ENCODE results near the gene CARD14.
"Not testable (repeated sequence)": the region's sequence is repeated elsewhere in the genome, so short reads cannot be mapped to it uniquely, and the experiment has no call there.

The CARD14 gene

DNA sequence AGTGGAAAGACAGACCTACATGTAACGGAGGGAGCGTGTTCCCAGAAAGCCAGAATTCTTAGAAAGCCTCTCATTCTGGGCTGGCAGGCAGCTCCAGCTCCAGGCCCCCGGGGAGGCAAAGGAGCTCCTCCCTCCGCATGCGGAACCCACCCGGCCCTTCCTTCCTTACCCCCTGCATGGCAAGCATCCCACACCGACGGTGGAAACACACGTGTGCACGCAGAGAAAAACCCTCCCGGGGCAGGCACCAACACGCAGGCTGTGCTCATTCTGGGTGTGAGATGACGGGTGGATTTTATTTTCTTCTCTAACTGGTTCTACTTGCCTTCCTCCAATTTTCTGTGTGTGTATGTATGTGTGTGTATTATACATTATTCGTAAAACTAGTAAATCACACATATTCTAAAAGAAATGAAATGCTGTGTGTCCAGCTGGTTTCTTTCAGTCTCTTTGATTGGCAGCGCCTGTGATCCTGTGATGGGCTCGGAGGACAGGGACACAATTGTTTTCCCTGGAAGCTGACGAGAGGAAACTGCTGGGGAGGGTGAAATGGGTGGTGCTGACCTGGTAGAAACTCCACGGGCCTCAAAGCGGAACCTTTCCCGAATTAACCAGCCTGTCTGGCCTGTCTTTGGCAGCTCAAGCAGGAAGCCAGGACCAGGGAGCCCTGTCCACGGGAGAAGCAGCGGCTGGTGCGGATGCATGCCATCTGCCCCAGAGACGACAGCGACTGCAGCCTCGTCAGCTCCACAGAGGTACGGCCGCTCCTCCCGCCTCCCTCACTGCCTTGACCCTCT, 22.2 kb downstream of the CARD14 start:
- Histone ChIP-seq H3K27ac (ENCODE audit: low read depth in 2 of 2, low read length in 2 of 2) (no peak overlapping the region), H3K36me3 (ENCODE audit: control insufficient read depth in 2 of 2, insufficient read depth in 2 of 2, low read length in 2 of 2) (no peaks in the 10 kb centered on the region), H3K4me1 (ENCODE audit: control insufficient read depth in 2 of 2, insufficient read depth in 2 of 2, low read length in 2 of 2) (peaks cover 0 to 3% of the 10 kb centered on the region in 2 donors), H3K9ac (ENCODE audit: low read depth in 1 of 2, low read length in 2 of 2) (no peak overlapping the region), H3K4me3 (ENCODE audit: low read length in 2 of 2) (no peak overlapping the region), H3K9me3 (ENCODE audit: control insufficient read depth in 2 of 2, low read length in 2 of 2) (no peaks in the 10 kb centered on the region), H3K27me3 (ENCODE audit: control insufficient read depth in 2 of 2, insufficient read depth in 2 of 2, low read length in 2 of 2) (peaks cover 0 to 4% of the 10 kb centered on the region in 2 donors)

DNA sequence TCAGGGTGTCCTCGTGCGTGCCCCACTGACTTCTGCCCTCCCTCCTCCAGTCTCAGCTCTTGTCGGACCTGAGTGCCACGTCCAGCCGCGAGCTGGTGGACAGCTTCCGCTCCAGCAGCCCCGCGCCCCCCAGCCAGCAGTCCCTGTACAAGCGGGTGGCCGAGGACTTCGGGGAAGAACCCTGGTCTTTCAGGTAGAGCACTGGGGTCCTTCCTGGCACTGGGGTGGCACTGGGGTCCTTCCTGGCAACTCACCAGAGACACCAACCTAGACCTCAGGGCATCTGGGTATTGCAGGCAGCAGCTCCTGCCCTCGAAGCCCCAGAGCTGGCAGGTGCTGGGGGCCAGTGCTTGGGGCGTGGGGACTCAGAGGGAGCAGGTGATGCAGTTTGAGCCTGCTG, 25.3 kb downstream of the CARD14 start:
- Histone ChIP-seq H3K4me3 (ENCODE audit: low read length in 2 of 2) (no peak overlapping the region), H3K27me3 (ENCODE audit: control insufficient read depth in 2 of 2, insufficient read depth in 2 of 2, low read length in 2 of 2) (peaks cover 0 to 4% of the 10 kb centered on the region in 2 donors)

DNA sequence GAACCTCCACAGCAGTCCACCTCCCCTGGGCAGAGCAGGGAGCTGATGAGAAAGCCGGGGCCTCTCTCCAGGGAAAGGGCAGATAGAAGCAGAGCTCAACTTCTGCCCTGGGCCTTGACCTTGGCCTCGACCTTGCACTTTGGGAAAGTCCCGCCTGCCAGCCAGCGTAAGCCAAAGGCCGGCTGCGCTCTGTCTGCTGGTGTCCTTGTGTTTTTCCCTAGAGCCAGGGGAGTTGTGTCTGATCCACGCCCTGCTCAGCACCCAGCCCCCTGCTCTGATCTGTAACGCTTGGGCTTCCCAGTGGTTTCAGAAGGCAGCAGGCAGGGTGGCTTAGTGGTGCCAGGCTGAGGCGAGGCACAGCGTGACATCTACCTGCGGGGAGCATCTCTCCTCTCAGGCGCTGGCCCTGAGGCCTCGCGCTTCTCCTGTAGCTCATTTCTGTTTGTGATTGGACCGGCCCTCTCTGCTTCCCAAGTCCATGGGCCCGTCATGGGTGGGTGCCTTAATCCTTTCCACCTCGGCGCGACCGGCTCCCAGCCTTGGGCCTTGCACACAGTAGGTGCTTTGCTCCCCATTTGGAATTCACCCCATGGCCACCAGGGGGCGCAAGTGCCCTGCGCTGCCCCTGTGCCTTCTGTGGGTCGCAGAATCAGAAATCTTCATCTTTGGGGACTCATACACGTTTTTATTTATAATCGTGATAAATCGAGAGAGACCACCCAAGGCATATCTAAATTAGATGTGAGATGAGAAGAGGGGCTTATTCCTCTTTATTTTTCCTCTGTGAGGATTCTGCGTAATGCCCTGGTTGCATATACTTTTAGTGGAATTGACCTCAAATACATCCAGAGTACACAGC, 26.1 kb downstream of the CARD14 start:
- no peaks in the 10 kb centered on the region for H3K4me1 ChIP-seq (ENCODE audit: control insufficient read depth in 2 of 2, insufficient read depth in 2 of 2, low read length in 2 of 2)
- peaks cover 0 to 4% of the 10 kb centered on the region in 2 donors for H3K27me3 ChIP-seq (ENCODE audit: control insufficient read depth in 2 of 2, insufficient read depth in 2 of 2, low read length in 2 of 2)
- H3K9ac ChIP-seq (ENCODE audit: low read depth in 1 of 2, low read length in 2 of 2), result no peak overlapping the region

More for the DNA sequence above, 25.3 kb downstream of the CARD14 start:
- no peak overlapping the region for H3K27ac ChIP-seq (ENCODE audit: low read depth in 2 of 2, low read length in 2 of 2)
- H3K9me3 ChIP-seq (ENCODE audit: control insufficient read depth in 2 of 2, low read length in 2 of 2), result no peaks in the 10 kb centered on the region
- no peaks in the 10 kb centered on the region for H3K4me1 ChIP-seq (ENCODE audit: control insufficient read depth in 2 of 2, insufficient read depth in 2 of 2, low read length in 2 of 2)
- no peak overlapping the region for H3K9ac ChIP-seq (ENCODE audit: low read depth in 1 of 2, low read length in 2 of 2)
- H3K36me3 ChIP-seq (ENCODE audit: control insufficient read depth in 2 of 2, insufficient read depth in 2 of 2, low read length in 2 of 2), result no peaks in the 10 kb centered on the region

DNA sequence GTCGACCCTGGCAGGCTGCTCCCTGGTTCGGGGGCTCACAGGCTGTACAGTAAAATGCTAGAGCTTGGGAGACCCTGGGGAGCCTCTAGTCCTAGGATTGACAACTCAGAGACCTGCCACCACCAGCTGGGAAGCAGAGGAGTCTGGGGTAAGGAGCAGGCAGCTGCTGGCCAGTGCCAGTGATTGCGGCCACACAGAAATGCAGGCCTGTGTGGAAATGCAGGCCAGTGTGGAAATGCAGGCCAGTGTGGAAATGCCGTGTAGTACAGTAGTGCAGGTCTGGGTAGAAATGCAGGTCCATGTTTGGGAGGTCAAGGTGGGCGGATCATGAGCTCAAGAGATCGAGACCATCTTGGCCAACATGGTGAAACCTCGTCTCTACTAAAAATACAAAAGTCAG, 26.8 kb downstream of the CARD14 start:
- Histone ChIP-seq H3K9ac (ENCODE audit: low read depth in 1 of 2, low read length in 2 of 2) (no peak overlapping the region), H3K36me3 (ENCODE audit: control insufficient read depth in 2 of 2, insufficient read depth in 2 of 2, low read length in 2 of 2) (no peaks in the 10 kb centered on the region), H3K4me3 (ENCODE audit: low read length in 2 of 2) (no peak overlapping the region), H3K27me3 (ENCODE audit: control insufficient read depth in 2 of 2, insufficient read depth in 2 of 2, low read length in 2 of 2) (peaks cover 0 to 2% of the 10 kb centered on the region in 2 donors), H3K9me3 (ENCODE audit: control insufficient read depth in 2 of 2, low read length in 2 of 2) (no peaks in the 10 kb centered on the region), H3K27ac (ENCODE audit: low read depth in 2 of 2, low read length in 2 of 2) (no peak overlapping the region), H3K4me1 (ENCODE audit: control insufficient read depth in 2 of 2, insufficient read depth in 2 of 2, low read length in 2 of 2) (no peaks in the 10 kb centered on the region)

More for the DNA sequence above, 26.1 kb downstream of the CARD14 start:
- H3K27ac ChIP-seq (ENCODE audit: low read depth in 2 of 2, low read length in 2 of 2), result no peak overlapping the region
- no peaks in the 10 kb centered on the region for H3K36me3 ChIP-seq (ENCODE audit: control insufficient read depth in 2 of 2, insufficient read depth in 2 of 2, low read length in 2 of 2)
- no peaks in the 10 kb centered on the region for H3K9me3 ChIP-seq (ENCODE audit: control insufficient read depth in 2 of 2, low read length in 2 of 2)
- no peak overlapping the region for H3K4me3 ChIP-seq (ENCODE audit: low read length in 2 of 2)

DNA sequence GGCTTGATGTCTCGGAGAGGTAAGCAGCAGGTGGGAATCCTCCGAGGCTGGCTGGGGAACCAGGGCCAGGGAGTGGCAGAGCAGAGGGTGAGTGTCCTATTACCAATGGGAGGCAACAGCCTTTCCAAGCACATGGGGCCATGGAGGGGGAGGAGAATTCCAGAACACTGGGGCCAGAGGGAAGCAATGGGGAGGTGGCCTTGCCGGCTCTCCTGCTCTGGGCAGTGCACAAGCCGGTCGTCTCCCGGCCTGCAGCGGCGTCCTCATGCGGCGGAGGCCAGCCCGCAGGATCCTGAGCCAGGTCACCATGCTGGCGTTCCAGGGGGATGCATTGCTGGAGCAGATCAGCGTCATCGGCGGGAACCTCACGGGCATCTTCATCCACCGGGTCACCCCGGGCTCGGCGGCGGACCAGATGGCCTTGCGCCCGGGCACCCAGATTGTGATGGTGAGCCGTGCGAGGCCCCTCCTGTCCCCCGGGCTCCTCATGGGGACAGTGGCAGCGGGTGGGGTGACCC, 28.4 kb downstream of the CARD14 start:
- peaks cover 0 to 2% of the 10 kb centered on the region in 2 donors for H3K27me3 ChIP-seq (ENCODE audit: control insufficient read depth in 2 of 2, insufficient read depth in 2 of 2, low read length in 2 of 2)
- no peaks in the 10 kb centered on the region for H3K4me1 ChIP-seq (ENCODE audit: control insufficient read depth in 2 of 2, insufficient read depth in 2 of 2, low read length in 2 of 2)
- H3K9ac ChIP-seq (ENCODE audit: low read depth in 1 of 2, low read length in 2 of 2), result no peak overlapping the region

DNA sequence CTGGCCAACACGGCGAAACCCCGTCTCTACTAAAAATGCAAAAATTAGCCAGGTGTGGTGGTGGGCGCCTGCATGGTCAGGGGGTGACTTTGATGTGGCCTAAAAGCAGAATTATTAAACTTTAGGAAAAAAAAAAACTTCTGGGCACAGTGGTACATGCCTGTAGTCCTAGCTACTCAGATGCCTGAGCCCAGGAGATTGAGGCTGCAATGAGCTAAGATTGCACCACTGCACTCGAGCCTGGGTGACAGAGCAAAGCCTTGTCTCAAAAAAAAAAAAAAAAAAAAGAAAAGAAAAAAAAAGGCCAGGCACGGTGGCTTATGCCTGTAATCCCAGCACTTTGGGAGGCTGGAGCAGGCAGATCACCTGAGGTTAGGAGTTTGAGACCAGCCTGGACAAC, 29.5 kb downstream of the CARD14 start:
- not testable (repeated sequence) for H3K4me1 ChIP-seq (ENCODE audit: control insufficient read depth in 2 of 2, insufficient read depth in 2 of 2, low read length in 2 of 2); H3K36me3 ChIP-seq (ENCODE audit: control insufficient read depth in 2 of 2, insufficient read depth in 2 of 2, low read length in 2 of 2); H3K27ac ChIP-seq (ENCODE audit: low read depth in 2 of 2, low read length in 2 of 2); H3K4me3 ChIP-seq (ENCODE audit: low read length in 2 of 2); H3K9ac ChIP-seq (ENCODE audit: low read depth in 1 of 2, low read length in 2 of 2); H3K27me3 ChIP-seq (ENCODE audit: control insufficient read depth in 2 of 2, insufficient read depth in 2 of 2, low read length in 2 of 2); H3K9me3 ChIP-seq (ENCODE audit: control insufficient read depth in 2 of 2, low read length in 2 of 2)

More for the DNA sequence above, 28.4 kb downstream of the CARD14 start:
- no peak overlapping the region for H3K27ac ChIP-seq (ENCODE audit: low read depth in 2 of 2, low read length in 2 of 2)
- H3K4me3 ChIP-seq (ENCODE audit: low read length in 2 of 2), result no peak overlapping the region
- no peaks in the 10 kb centered on the region for H3K36me3 ChIP-seq (ENCODE audit: control insufficient read depth in 2 of 2, insufficient read depth in 2 of 2, low read length in 2 of 2)
- no peaks in the 10 kb centered on the region for H3K9me3 ChIP-seq (ENCODE audit: control insufficient read depth in 2 of 2, low read length in 2 of 2)

DNA sequence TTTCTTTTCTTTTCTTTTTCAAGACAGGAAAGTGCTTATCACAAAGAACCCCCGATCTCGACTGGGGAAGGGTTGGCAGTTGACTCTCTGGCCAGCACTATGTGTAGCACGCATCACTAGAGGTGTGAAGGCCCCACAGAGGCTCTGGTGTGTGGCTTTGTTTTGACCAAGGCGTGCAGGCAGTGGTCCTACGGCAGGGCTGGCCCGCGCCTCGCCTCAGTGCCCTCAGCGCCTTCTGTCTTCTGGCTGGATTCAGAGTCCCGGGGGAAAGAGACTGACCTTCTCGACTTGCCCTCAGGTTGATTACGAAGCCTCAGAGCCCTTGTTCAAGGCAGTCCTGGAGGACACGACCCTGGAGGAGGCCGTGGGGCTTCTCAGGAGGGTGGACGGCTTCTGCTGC, 31.6 kb downstream of the CARD14 start:
- no peaks in the 10 kb centered on the region for H3K4me1 ChIP-seq (ENCODE audit: control insufficient read depth in 2 of 2, insufficient read depth in 2 of 2, low read length in 2 of 2)
- no peak overlapping the region for H3K27ac ChIP-seq (ENCODE audit: low read depth in 2 of 2, low read length in 2 of 2)
- H3K27me3 ChIP-seq (ENCODE audit: control insufficient read depth in 2 of 2, insufficient read depth in 2 of 2, low read length in 2 of 2), result no peaks in the 10 kb centered on the region
- no peaks in the 10 kb centered on the region for H3K36me3 ChIP-seq (ENCODE audit: control insufficient read depth in 2 of 2, insufficient read depth in 2 of 2, low read length in 2 of 2)
- no peaks in the 10 kb centered on the region for H3K9me3 ChIP-seq (ENCODE audit: control insufficient read depth in 2 of 2, low read length in 2 of 2)
- no peak overlapping the region for H3K9ac ChIP-seq (ENCODE audit: low read depth in 1 of 2, low read length in 2 of 2)
- no peak overlapping the region for H3K4me3 ChIP-seq (ENCODE audit: low read length in 2 of 2)

DNA sequence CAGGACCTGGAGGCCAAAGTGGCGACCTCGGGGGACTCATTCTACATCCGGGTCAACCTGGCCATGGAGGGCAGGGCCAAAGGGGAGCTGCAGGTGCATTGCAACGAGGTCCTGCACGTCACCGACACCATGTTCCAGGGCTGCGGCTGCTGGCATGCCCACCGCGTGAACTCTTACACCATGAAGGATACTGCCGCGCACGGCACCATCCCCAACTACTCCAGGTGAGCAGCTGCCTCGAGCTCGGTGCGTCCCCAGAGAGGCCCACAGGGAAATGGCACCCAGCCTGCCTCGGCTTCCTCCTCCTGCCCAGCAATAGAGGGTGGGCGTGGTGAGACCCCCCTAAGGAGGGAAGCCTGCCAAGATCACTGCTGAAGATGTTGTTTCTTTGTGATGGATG, 32.4 kb downstream of the CARD14 start:
- H3K9me3 ChIP-seq (ENCODE audit: control insufficient read depth in 2 of 2, low read length in 2 of 2), result no peaks in the 10 kb centered on the region
- no peaks in the 10 kb centered on the region for H3K27me3 ChIP-seq (ENCODE audit: control insufficient read depth in 2 of 2, insufficient read depth in 2 of 2, low read length in 2 of 2)
- no peaks in the 10 kb centered on the region for H3K4me1 ChIP-seq (ENCODE audit: control insufficient read depth in 2 of 2, insufficient read depth in 2 of 2, low read length in 2 of 2)
- no peak overlapping the region for H3K4me3 ChIP-seq (ENCODE audit: low read length in 2 of 2)
- H3K36me3 ChIP-seq (ENCODE audit: control insufficient read depth in 2 of 2, insufficient read depth in 2 of 2, low read length in 2 of 2), result no peaks in the 10 kb centered on the region
- H3K27ac ChIP-seq (ENCODE audit: low read depth in 2 of 2, low read length in 2 of 2), result no peak overlapping the region
- no peak overlapping the region for H3K9ac ChIP-seq (ENCODE audit: low read depth in 1 of 2, low read length in 2 of 2)

DNA sequence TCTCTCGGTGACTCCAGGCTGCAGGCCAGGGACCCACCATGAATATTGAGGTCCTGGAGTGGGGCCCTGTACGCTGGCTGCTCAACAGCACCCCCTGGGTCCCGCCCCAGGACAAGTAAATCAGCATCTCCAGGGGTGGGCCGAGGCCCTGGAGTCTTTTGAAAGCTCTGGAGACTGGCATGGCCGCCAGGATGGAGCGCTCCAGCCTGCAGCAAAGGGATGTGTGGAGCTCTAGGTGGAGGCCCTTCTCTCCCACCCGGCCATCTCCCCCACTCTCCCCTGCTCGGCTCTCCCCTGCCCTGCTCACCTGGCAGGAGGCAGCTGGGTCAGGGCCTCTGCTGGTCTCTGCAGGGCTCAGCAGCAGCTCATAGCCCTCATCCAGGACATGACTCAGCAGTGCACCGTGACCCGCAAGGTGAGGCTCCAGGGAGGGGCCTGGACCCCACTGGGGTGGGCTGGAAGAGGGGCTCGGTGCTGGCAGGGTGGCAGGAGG, 33.7 kb downstream of the CARD14 start:
- no peak overlapping the region for H3K4me3 ChIP-seq (ENCODE audit: low read length in 2 of 2)

More for the DNA sequence above, 33.7 kb downstream of the CARD14 start:
- no peaks in the 10 kb centered on the region for H3K27me3 ChIP-seq (ENCODE audit: control insufficient read depth in 2 of 2, insufficient read depth in 2 of 2, low read length in 2 of 2)
- H3K27ac ChIP-seq (ENCODE audit: low read depth in 2 of 2, low read length in 2 of 2), result no peak overlapping the region
- no peak overlapping the region for H3K9ac ChIP-seq (ENCODE audit: low read depth in 1 of 2, low read length in 2 of 2)
- H3K36me3 ChIP-seq (ENCODE audit: control insufficient read depth in 2 of 2, insufficient read depth in 2 of 2, low read length in 2 of 2), result no peaks in the 10 kb centered on the region
- H3K4me1 ChIP-seq (ENCODE audit: control insufficient read depth in 2 of 2, insufficient read depth in 2 of 2, low read length in 2 of 2), result no peaks in the 10 kb centered on the region
- H3K9me3 ChIP-seq (ENCODE audit: control insufficient read depth in 2 of 2, low read length in 2 of 2), result no peaks in the 10 kb centered on the region
